DND-41 (cell line): ENCODE data around the gene YBX2.
A peak's percentile ranks its signal among the peaks of the same experiment; 100 is the strongest.

Experiments
- ATAC-seq: fragments of 200-7000 bp; cut with Tn5 transposase; 3 replicates; pipeline ENCODE4 v1.9.1; 2021; ENCODE audit warnings: low read depth; ENCODE audit not compliant: insufficient read depth
- DNase-seq: peaks from one replicate; pipeline ENCODE4 v3.0.0-alpha.2; 2020
- H2AFZ ChIP-seq: 2 replicates; pipeline ENCODE4 v1.6.0; 2012; ENCODE audit warnings: low read depth, low read length
- H3K27ac ChIP-seq: 2 replicates; pipeline ENCODE4 v1.5.1; 2012; ENCODE audit warnings: low read length, inconsistent platforms
- H3K27me3 ChIP-seq: fragments of 200-600 bp; sonication (generic); 2 replicates; pipeline ENCODE4 v1.6.0; 2012; ENCODE audit warnings: low read length, mild to moderate bottlenecking, inconsistent platforms; ENCODE audit not compliant: insufficient read depth, poor library complexity
- H3K36me3 ChIP-seq: 2 replicates; pipeline ENCODE4 v1.5.1; 2012; ENCODE audit warnings: low read length, inconsistent platforms; ENCODE audit not compliant: insufficient read depth
- H3K4me1 ChIP-seq: 2 replicates; pipeline ENCODE4 v1.5.1; 2012; ENCODE audit warnings: mild to moderate bottlenecking, low read length; ENCODE audit not compliant: insufficient read depth
- H3K4me2 ChIP-seq: 2 replicates; pipeline ENCODE4 v1.6.0; 2012; ENCODE audit warnings: mild to moderate bottlenecking, moderate library complexity, low read length, inconsistent platforms; ENCODE audit not compliant: insufficient read depth
- H3K4me3 ChIP-seq, 2 experiments: fragments of 200-600 bp in 1 of 2; shearing (Covaris generic) in 1 of 2; 2 replicates each; pipeline ENCODE4 v1.5.1; 2012 to 2016; ENCODE audit warnings: inconsistent platforms in 2 of 2, low read length in 2 of 2, mild to moderate bottlenecking in 2 of 2, low read depth in 1 of 2, moderate library complexity in 1 of 2
- H3K79me2 ChIP-seq: 2 replicates; pipeline ENCODE4 v1.6.0; 2012; ENCODE audit warnings: low read length, inconsistent platforms; ENCODE audit not compliant: insufficient read depth
- H3K9ac ChIP-seq: 2 replicates; pipeline ENCODE4 v1.6.0; 2012; ENCODE audit warnings: low read depth, mild to moderate bottlenecking, inconsistent platforms, low read length, moderate library complexity
- H3K9me3 ChIP-seq: 2 replicates; pipeline ENCODE4 v1.5.1; 2012; ENCODE audit warnings: low read length, moderate library complexity, mild to moderate bottlenecking, inconsistent platforms; ENCODE audit not compliant: insufficient read depth, severe bottlenecking
- H4K20me1 ChIP-seq: 2 replicates; pipeline ENCODE4 v1.6.0; 2012; ENCODE audit warnings: low read length; ENCODE audit not compliant: insufficient read depth
- EZH2 ChIP-seq: IDR thresholded peaks from 3 replicates; pipeline ENCODE4 v1.6.1; 2012; ENCODE audit warnings: borderline replicate concordance, low read depth, mild to moderate bottlenecking, moderate library complexity, low read length, inconsistent platforms; ENCODE audit not compliant: severe bottlenecking
- TF ChIP-seq, protein P1 (sequence below): IDR thresholded peaks from 2 replicates; pipeline ENCODE4 v1.5.1; 2012; ENCODE audit warnings: borderline replicate concordance, low read length, moderate library complexity, mild to moderate bottlenecking; ENCODE audit not compliant: poor library complexity, severe bottlenecking; ENCODE audit errors: extremely low read depth

YBX2 gene

DNA sequence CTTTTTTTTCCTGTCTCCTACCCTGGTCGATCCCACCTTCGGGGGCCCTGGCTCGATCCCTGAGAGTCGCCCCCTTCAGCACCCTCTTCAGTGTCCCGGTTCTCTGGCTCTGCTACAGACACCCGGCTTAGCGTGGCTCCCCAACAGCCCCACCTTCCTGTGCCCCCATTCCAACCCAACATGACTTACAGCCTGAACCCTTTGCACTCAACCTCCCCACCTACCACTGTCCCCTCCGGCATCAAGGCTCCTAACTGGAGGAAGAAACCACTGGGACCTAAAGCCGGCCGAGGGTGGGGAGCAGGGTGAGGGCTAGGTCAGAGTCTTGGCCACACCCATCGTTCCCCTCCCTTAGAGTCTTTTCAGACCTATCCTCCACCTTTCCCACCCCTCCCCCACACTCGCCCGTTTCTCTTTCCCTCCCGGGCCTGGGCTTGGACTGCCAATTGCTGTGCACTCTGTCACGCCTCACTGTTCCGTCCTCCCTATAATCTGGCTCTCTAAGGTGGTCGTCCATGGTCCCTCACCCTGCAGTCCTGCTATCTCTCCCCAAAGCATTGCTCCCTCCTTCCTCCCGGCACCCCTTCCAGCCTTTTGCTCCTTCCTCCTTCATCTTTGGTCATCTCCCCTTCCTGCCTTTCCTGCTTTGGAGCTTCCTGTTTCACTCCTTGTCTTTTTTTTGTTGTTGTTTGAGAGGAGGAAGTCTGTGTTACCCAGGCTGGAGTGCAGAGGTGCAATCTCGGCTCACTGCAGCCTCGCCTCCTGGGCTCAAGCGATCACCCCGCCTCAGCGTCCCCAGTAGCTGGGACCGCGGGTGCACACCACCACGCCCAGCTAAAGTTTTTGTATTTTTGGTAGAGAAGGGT is 31.3 kb downstream of the YBX2 start:
- Histone ChIP-seq H3K4me3 (no peak overlapping the region), H3K4me1 (peaks cover 3% of the 10 kb centered on the region; the same call in 1 of the 2 replicates), H4K20me1 (no peaks in the 10 kb centered on the region), H2AFZ (peak overlapping the region; percentile 36), H3K9ac (no peak overlapping the region), H3K4me2 (no peak overlapping the region), H3K36me3 (peaks cover 15% of the 10 kb centered on the region), H3K79me2 (no peaks in the 10 kb centered on the region), H3K27ac (no peak overlapping the region), H3K27me3 (no peaks in the 10 kb centered on the region), H3K9me3 (no peaks in the 10 kb centered on the region)
- no peak for DNase-seq
- TF ChIP-seq, protein P1, sequence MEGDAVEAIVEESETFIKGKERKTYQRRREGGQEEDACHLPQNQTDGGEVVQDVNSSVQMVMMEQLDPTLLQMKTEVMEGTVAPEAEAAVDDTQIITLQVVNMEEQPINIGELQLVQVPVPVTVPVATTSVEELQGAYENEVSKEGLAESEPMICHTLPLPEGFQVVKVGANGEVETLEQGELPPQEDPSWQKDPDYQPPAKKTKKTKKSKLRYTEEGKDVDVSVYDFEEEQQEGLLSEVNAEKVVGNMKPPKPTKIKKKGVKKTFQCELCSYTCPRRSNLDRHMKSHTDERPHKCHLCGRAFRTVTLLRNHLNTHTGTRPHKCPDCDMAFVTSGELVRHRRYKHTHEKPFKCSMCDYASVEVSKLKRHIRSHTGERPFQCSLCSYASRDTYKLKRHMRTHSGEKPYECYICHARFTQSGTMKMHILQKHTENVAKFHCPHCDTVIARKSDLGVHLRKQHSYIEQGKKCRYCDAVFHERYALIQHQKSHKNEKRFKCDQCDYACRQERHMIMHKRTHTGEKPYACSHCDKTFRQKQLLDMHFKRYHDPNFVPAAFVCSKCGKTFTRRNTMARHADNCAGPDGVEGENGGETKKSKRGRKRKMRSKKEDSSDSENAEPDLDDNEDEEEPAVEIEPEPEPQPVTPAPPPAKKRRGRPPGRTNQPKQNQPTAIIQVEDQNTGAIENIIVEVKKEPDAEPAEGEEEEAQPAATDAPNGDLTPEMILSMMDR, result no peak
- no peak for TF ChIP-seq EZH2
- no peak for ATAC-seq

DNA sequence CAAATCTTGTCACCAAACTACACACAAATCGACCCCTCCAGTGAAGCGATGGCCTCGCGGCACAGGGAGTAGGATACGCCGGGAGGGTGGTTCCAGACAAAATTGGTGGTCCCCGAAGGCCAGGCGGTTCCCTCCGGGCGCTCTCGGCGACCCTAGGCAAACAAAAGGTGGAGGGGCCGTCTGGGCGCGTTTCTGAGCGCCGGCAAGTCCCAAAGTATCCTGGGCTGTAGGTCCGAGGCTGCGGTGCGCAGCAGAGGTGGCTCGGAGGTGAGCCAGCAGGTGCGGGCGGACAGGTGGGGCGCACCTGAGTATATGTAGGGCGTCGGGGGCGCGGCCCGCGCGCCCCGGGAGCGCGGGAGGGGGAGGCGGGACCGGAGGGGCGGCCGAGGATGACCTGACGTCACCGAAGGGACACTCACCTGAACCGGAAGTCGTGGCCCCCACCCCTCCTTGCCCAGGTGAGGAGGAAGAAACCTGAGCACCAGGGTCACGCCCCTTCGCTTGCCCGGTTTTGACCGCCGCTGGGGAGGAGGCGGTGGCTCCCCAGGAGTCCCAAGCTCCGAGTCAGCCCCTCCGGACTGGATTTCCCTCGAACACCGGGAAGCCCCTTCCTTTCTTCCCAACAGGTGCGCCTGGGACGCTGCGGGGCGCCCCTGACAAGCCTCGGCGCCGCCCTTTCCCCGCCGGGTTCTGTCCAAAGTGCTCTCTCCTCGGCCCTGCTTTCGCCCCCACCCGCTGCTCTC is 32.1 kb downstream of the YBX2 start, which contains the start of gene CLDN7:
TSS of gene CLDN7 (minus strand) at position 287 of the 743 bp plus-strand sequence. CDS start 435 bp downstream, outside the sequence.
- DNase-seq (no peak), ATAC-seq (no peak)
- peaks cover 16% of the 10 kb centered on the region for H3K36me3 ChIP-seq
- H3K4me1 ChIP-seq, result peaks cover 3% of the 10 kb centered on the region; the same call in 1 of the 2 replicates
- H2AFZ ChIP-seq, result peak within 1 kb of the TSS; percentile 36
- no peak within 1 kb of the TSS for H3K4me2 ChIP-seq
- H3K9ac ChIP-seq, result no peak within 1 kb of the TSS
- H3K27ac ChIP-seq, result no peak within 1 kb of the TSS
- no peaks in the 10 kb centered on the region for H4K20me1 ChIP-seq
- no peaks in the 10 kb centered on the region for H3K9me3 ChIP-seq
- no peaks in the 10 kb centered on the region for H3K27me3 ChIP-seq
- H3K79me2 ChIP-seq, result no peaks in the 10 kb centered on the region
- TF ChIP-seq, protein P1, result no peak
- TF ChIP-seq EZH2, result no peak
- no peak within 1 kb of the TSS for H3K4me3 ChIP-seq

DNA sequence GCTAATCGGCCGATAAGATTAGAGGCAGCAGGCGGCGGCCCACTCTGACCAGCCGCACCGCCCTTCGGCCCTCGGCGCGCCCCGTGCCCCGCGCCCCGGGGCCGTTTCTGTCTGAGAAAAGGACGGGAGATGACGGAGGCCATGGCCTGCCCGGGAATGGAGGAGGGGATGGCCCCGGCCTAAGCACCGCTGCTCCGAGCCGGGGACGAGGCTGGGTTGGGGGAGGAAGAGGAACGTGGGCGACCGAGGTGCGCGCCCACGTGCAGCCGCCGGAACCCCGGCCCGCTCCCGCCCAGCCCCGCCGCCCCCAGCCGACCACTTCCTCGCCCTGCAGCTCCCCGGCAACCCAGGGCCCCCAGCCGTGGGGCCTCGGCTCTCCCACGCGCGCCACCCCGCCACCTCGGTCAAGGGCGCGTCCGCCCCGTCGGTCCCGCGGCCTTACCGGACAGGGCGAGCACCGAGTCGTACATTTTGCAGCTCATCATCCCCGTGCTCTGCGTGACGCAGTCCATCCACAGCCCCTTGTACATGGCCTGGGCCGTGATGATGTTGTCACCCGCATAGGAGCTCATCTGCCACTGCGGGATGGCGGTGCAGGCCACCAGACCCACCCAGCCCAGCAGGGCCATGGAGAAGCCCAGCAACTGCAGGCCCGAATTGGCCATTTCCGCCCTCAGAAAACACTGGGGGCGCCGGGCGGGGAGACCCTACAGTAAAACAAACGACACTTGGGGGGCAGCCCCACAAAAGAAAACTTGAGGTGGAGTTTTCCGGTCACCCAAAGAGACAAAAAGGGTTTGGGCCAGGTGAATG is 32.9 kb downstream of the YBX2 start:
- H3K79me2 ChIP-seq, result no peaks in the 10 kb centered on the region
- ATAC-seq (0 out of 3 replicates have a peak, but pooled peaks have one; percentile 27), DNase-seq (no peak)
- TF ChIP-seq EZH2, result no peak
- TF ChIP-seq, protein P1, result no peak
- peaks cover 3% of the 10 kb centered on the region; the same call in 1 of the 2 replicates for H3K4me1 ChIP-seq
- H3K27ac ChIP-seq, result no peak overlapping the region
- no peaks in the 10 kb centered on the region for H4K20me1 ChIP-seq
- no peaks in the 10 kb centered on the region for H3K27me3 ChIP-seq
- H2AFZ ChIP-seq, result no peak overlapping the region
- H3K9me3 ChIP-seq, result no peaks in the 10 kb centered on the region
- no peak overlapping the region for H3K4me2 ChIP-seq
- H3K36me3 ChIP-seq, result peaks cover 24% of the 10 kb centered on the region
- no peak overlapping the region for H3K4me3 ChIP-seq
- no peak overlapping the region for H3K9ac ChIP-seq
